ENCODE measurements around the gene CHAC2.
"Not testable (repeated sequence)": the region's sequence is repeated elsewhere in the genome, so short reads cannot be mapped to it uniquely, and the experiment has no call there.

CHAC2 gene

GRCh38 chr2:53767405-53768241 is at the start of gene CHAC2:
CHAC2 (plus strand) TSS chr2:53767804; CDS start chr2:53767887, 83 bp downstream.
- DNase-seq (ENCODE audit: extremely low read depth, insufficient read length): peak; percentile 93
- peak within 1 kb of the TSS; percentile 95 for H3K4me3 ChIP-seq (replicated peaks; ENCODE audit: low read depth, low read length)
- no peaks in the 10 kb centered on the region for H3K27me3 ChIP-seq (replicated peaks; ENCODE audit: control insufficient read depth, insufficient read depth, low read length)
- TF ChIP-seq CTCF (IDR thresholded peaks at IDR 0.05; ENCODE audit: insufficient read depth, low read length, poor library complexity, severe bottlenecking): peak; percentile 25
- no peaks in the 10 kb centered on the region; the same call in 1 of the 2 replicates for H3K36me3 ChIP-seq (ENCODE audit: control insufficient read depth, insufficient read depth, low read length)

- H3K36me3 ChIP-seq (ENCODE audit: control insufficient read depth, insufficient read depth, low read length); H3K27me3 ChIP-seq (replicated peaks; ENCODE audit: control insufficient read depth, insufficient read depth, low read length); H3K4me3 ChIP-seq (replicated peaks; ENCODE audit: low read depth, low read length); DNase-seq (ENCODE audit: extremely low read depth, insufficient read length): not testable (repeated sequence)
These were observed 46.7 kb upstream of the CHAC2 start for GRCh38 chr2:53720944-53721343.

GRCh38 chr2:53724536-53724935 is 43.1 kb upstream of the CHAC2 start:
- H3K4me3 ChIP-seq (replicated peaks; ENCODE audit: low read depth, low read length): no peak overlapping the region
- DNase-seq (ENCODE audit: extremely low read depth, insufficient read length): no peak
- H3K36me3 ChIP-seq (ENCODE audit: control insufficient read depth, insufficient read depth, low read length): no peaks in the 10 kb centered on the region
- no peaks in the 10 kb centered on the region for H3K27me3 ChIP-seq (replicated peaks; ENCODE audit: control insufficient read depth, insufficient read depth, low read length)
- TF ChIP-seq CTCF (IDR thresholded peaks at IDR 0.05; ENCODE audit: insufficient read depth, low read length, poor library complexity, severe bottlenecking): no peak

- no peaks in the 10 kb centered on the region for H3K36me3 ChIP-seq (ENCODE audit: control insufficient read depth, insufficient read depth, low read length)
- no peak for TF ChIP-seq CTCF (IDR thresholded peaks at IDR 0.05; ENCODE audit: insufficient read depth, low read length, poor library complexity, severe bottlenecking)
- no peak overlapping the region for H3K4me3 ChIP-seq (replicated peaks; ENCODE audit: low read depth, low read length)
- DNase-seq (ENCODE audit: extremely low read depth, insufficient read length): no peak
- H3K27me3 ChIP-seq (replicated peaks; ENCODE audit: control insufficient read depth, insufficient read depth, low read length): no peaks in the 10 kb centered on the region
These were observed 41.9 kb upstream of the CHAC2 start for GRCh38 chr2:53725662-53726061.

- Histone ChIP-seq H3K27me3 (replicated peaks; ENCODE audit: control insufficient read depth, insufficient read depth, low read length) (no peaks in the 10 kb centered on the region), H3K36me3 (ENCODE audit: control insufficient read depth, insufficient read depth, low read length) (no peaks in the 10 kb centered on the region), H3K4me3 (replicated peaks; ENCODE audit: low read depth, low read length) (no peak overlapping the region)
- TF ChIP-seq CTCF (IDR thresholded peaks at IDR 0.05; ENCODE audit: insufficient read depth, low read length, poor library complexity, severe bottlenecking): no peak
- DNase-seq (ENCODE audit: extremely low read depth, insufficient read length): no peak
These were observed 39.7 kb upstream of the CHAC2 start for GRCh38 chr2:53727921-53728320.

GRCh38 chr2:53729143-53729762 is 38.4 kb upstream of the CHAC2 start:
- H3K36me3 ChIP-seq (ENCODE audit: control insufficient read depth, insufficient read depth, low read length): no peaks in the 10 kb centered on the region
- TF ChIP-seq CTCF (IDR thresholded peaks at IDR 0.05; ENCODE audit: insufficient read depth, low read length, poor library complexity, severe bottlenecking): no peak

More at GRCh38 chr2:53729143-53729762, 38.4 kb upstream of the CHAC2 start:
- Histone ChIP-seq H3K27me3 (replicated peaks; ENCODE audit: control insufficient read depth, insufficient read depth, low read length) (no peaks in the 10 kb centered on the region), H3K4me3 (replicated peaks; ENCODE audit: low read depth, low read length) (no peak overlapping the region)
- DNase-seq (ENCODE audit: extremely low read depth, insufficient read length): no peak
